ENCODE data around the gene PARP14. TPM values are rescaled to one million over a fixed set of nuclear protein-coding genes. Genes with fewer than 3 reads are reported as not detected.
"Not testable (repeated sequence)": the region's sequence is repeated elsewhere in the genome, so short reads cannot be mapped to it uniquely, and the experiment has no call there.

Gene PARP14
- total RNA-seq, 1 donor from 2014 or later = 131 TPM

- no peaks in the 10 kb centered on the region for H3K4me1 ChIP-seq
- no peak overlapping the region for H3K4me3 ChIP-seq
- ATAC-seq = no peak
- H3K27ac ChIP-seq = no peak overlapping the region
- intact Hi-C loops (cut with DNase I) = no loop called here
- no peaks in the 10 kb centered on the region for H3K36me3 ChIP-seq
- TF ChIP-seq CTCF (IDR thresholded peaks at IDR 0.05) = no peak
- no peak for DNase-seq
- H3K27me3 ChIP-seq = no peaks in the 10 kb centered on the region
- H3K9me3 ChIP-seq = no peaks in the 10 kb centered on the region
These were observed 34.3 kb upstream of the PARP14 start for GRCh38 chr3:122646146-122646988.

GRCh38 chr3:122651233-122651907 is 29.3 kb upstream of the PARP14 start:
- H3K4me1 ChIP-seq; H3K27me3 ChIP-seq; H3K9me3 ChIP-seq; H3K4me3 ChIP-seq; DNase-seq; H3K36me3 ChIP-seq; H3K27ac ChIP-seq; intact Hi-C loops (cut with DNase I): not testable (repeated sequence)
- peak; percentile 74 for ATAC-seq

GRCh38 chr3:122651962-122652361 is 28.7 kb upstream of the PARP14 start:
- H3K4me1 ChIP-seq; ATAC-seq; H3K36me3 ChIP-seq; intact Hi-C loops (cut with DNase I); H3K9me3 ChIP-seq; H3K4me3 ChIP-seq; DNase-seq; H3K27ac ChIP-seq; H3K27me3 ChIP-seq: not testable (repeated sequence)

- H3K4me1 ChIP-seq; DNase-seq; ATAC-seq; intact Hi-C loops (cut with DNase I); H3K9me3 ChIP-seq; H3K27ac ChIP-seq; H3K27me3 ChIP-seq; H3K36me3 ChIP-seq; H3K4me3 ChIP-seq: not testable (repeated sequence)
These were observed 22.3 kb upstream of the PARP14 start for GRCh38 chr3:122658336-122658735.

- intact Hi-C loops (cut with DNase I) = no loop called here
- no peaks in the 10 kb centered on the region for H3K4me1 ChIP-seq
- ATAC-seq (peak; percentile 75), DNase-seq (no peak)
- H3K27me3 ChIP-seq = no peaks in the 10 kb centered on the region
- no peaks in the 10 kb centered on the region for H3K9me3 ChIP-seq
- H3K4me3 ChIP-seq = no peak overlapping the region
- peak; percentile 12 for TF ChIP-seq CTCF (IDR thresholded peaks at IDR 0.05)
- H3K27ac ChIP-seq = no peak overlapping the region
- no peaks in the 10 kb centered on the region for H3K36me3 ChIP-seq
These were observed 20.2 kb upstream of the PARP14 start for GRCh38 chr3:122660297-122660974.

GRCh38 chr3:122661633-122662032 is 19.0 kb upstream of the PARP14 start:
- DNase-seq (no peak), ATAC-seq (peak; percentile 47)
- Histone ChIP-seq H3K4me3 (no peak overlapping the region), H3K9me3 (no peaks in the 10 kb centered on the region), H3K4me1 (no peaks in the 10 kb centered on the region), H3K27me3 (no peaks in the 10 kb centered on the region), H3K36me3 (no peaks in the 10 kb centered on the region), H3K27ac (no peak overlapping the region)
- TF ChIP-seq CTCF (IDR thresholded peaks at IDR 0.05) = no peak
- intact Hi-C loops (cut with DNase I) = no loop called here

GRCh38 chr3:122662505-122662904 is 18.1 kb upstream of the PARP14 start:
- intact Hi-C loops (cut with DNase I) = no loop called here

More at GRCh38 chr3:122662505-122662904, 18.1 kb upstream of the PARP14 start:
- DNase-seq = no peak
- Histone ChIP-seq H3K36me3 (no peaks in the 10 kb centered on the region), H3K9me3 (no peaks in the 10 kb centered on the region), H3K4me3 (no peak overlapping the region), H3K4me1 (no peaks in the 10 kb centered on the region), H3K27ac (no peak overlapping the region), H3K27me3 (no peaks in the 10 kb centered on the region)
- no peak for TF ChIP-seq CTCF (IDR thresholded peaks at IDR 0.05)
- ATAC-seq = no peak

Data from upper lobe of right lung (tissue), 1 donor.